Measurements from ENCODE around the gene CD2BP2. TPM values are rescaled to one million over a fixed set of nuclear protein-coding genes. Genes with fewer than 3 reads are reported as not detected.
A peak's percentile ranks its signal among the peaks of the same experiment; 100 is the strongest.

Gene CD2BP2
- total and polyA plus RNA-seq, 2 donors (not counting 1 experiment from before 2014, with no cell fraction given): 26.1 to 80.1 TPM

DNA sequence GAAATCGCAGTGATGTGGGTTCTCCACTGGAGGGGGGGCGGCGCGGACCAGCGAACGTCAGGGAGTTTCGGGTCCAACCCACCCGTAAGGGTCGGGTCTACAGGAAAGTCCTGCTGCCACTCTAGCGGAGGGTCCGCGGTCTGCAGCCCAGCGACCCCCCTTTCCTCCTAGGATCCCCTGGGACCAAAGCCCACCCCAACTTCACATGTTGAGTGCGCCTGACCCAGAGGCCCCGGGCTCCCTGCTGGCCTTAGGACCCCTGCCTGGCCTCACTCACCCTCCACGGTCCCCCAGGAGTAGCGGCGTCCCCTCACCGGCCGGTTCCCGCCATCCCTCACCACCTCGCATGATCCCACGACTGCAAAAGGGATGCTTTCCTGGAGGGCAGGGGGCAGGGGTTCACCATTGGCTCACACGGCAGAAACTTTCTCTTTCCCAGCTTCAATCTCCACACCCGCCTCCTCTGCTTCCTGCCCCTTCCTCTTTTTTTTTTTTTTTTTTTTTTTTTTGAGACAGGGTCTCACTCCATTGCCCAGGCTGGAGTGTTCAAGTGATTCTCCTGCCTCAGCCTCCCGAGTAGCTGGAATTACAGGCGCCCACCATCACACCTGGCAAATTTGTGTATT, 24.2 kb upstream of the CD2BP2 start:
- peaks cover 34 to 68% of the 10 kb centered on the region in 2 donors for H3K4me1 ChIP-seq (ENCODE audit: control insufficient read depth in 2 of 2, insufficient read depth in 2 of 2, low read length in 2 of 2)
- peak overlapping the region; percentile 94 for H3K4me3 Mint-ChIP-seq
- WGBS (ENCODE audit: insufficient coverage): 21% methylated on average over 20 of the region's 27 CpGs
- no peaks in the 10 kb centered on the region for H3K27me3 Mint-ChIP-seq
- H3K9me3 ChIP-seq (ENCODE audit: control extremely low read depth in 1 of 3, control insufficient read depth in 2 of 3, insufficient read depth in 1 of 3, low read length in 2 of 3): peaks cover 0 to 2% (median 0%) of the 10 kb centered on the region in 3 donors
- H3K4me3 ChIP-seq (ENCODE audit: control extremely low read depth in 1 of 5, extremely low read depth in 1 of 5, insufficient read depth in 1 of 5, low read depth in 2 of 5, low read length in 4 of 5): peak overlapping the region in 4 of 5 experiments; percentile 56 to 87 (median 66)
- peak overlapping the region; percentile 99 for H3K9ac ChIP-seq (ENCODE audit: low read length)
- H3K27ac Mint-ChIP-seq: peak overlapping the region; percentile 100
- no peak for TF ChIP-seq EZH2 (IDR thresholded peaks at IDR 0.05; ENCODE audit: borderline replicate concordance, insufficient read depth, low read depth, low read length, poor library complexity, severe bottlenecking)
- TF ChIP-seq, protein P1, sequence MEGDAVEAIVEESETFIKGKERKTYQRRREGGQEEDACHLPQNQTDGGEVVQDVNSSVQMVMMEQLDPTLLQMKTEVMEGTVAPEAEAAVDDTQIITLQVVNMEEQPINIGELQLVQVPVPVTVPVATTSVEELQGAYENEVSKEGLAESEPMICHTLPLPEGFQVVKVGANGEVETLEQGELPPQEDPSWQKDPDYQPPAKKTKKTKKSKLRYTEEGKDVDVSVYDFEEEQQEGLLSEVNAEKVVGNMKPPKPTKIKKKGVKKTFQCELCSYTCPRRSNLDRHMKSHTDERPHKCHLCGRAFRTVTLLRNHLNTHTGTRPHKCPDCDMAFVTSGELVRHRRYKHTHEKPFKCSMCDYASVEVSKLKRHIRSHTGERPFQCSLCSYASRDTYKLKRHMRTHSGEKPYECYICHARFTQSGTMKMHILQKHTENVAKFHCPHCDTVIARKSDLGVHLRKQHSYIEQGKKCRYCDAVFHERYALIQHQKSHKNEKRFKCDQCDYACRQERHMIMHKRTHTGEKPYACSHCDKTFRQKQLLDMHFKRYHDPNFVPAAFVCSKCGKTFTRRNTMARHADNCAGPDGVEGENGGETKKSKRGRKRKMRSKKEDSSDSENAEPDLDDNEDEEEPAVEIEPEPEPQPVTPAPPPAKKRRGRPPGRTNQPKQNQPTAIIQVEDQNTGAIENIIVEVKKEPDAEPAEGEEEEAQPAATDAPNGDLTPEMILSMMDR (IDR thresholded peaks at IDR 0.05): peak; percentile 21
- POLR2A ChIA-PET: interaction anchor here (0.7 to 1.5 kb wide), 4 partner anchors 13 to 193 kb away, joined by 5 to 9 read pairs (median 6); partner anchors contain the start of gene ZNF771
- no peak for ATAC-seq (ENCODE audit: low read depth)
- H3K27me3 ChIP-seq (replicated peaks in 1 of 4; ENCODE audit: control extremely low read depth in 1 of 4, control insufficient read depth in 3 of 4, insufficient read depth in 4 of 4, low read length in 3 of 4): no peaks in the 10 kb centered on the region
- CTCF ChIA-PET: interaction anchor here (0.9 to 2.0 kb wide), 4 partner anchors 17 to 30 kb away, joined by 3 to 9 read pairs (median 4); no protein-coding TSS in a partner anchor
- DNase-seq: no peak
- H3K27ac ChIP-seq (ENCODE audit: low read length in 2 of 2): peak overlapping the region; percentile 90 to 100
- H3K79me2 ChIP-seq (ENCODE audit: control insufficient read depth, insufficient read depth, low read length): peaks cover 53% of the 10 kb centered on the region
- H4K20me1 ChIP-seq (ENCODE audit: control insufficient read depth, insufficient read depth, low read length, poor library complexity, severe bottlenecking): no peaks in the 10 kb centered on the region
- H2AFZ ChIP-seq (ENCODE audit: insufficient read depth, low read depth, low read length, poor library complexity, severe bottlenecking): peak overlapping the region; percentile 77
- H3K4me1 Mint-ChIP-seq: peaks cover 53% of the 10 kb centered on the region
- no peaks in the 10 kb centered on the region for H3K9me3 Mint-ChIP-seq (ENCODE audit: insufficient read depth)
- H3K4me2 ChIP-seq (replicated peaks; ENCODE audit: low read depth, low read length, poor library complexity, severe bottlenecking): peak overlapping the region; percentile 100
- intact Hi-C loops (cut with micrococcal nuclease): loop anchor here (2.0 to 10.0 kb wide), 5 partner anchors 93 to 1454 kb away; partner anchors contain the start of genes ALDOA, ITGAL, RABEP2 and TBX6
- H3K36me3 ChIP-seq (replicated peaks in 1 of 2; ENCODE audit: control extremely low read depth in 1 of 2, control insufficient read depth in 1 of 2, extremely low read depth in 1 of 2, insufficient read depth in 2 of 2, low read length in 1 of 2): peaks cover 0 to 2% of the 10 kb centered on the region in 2 experiments

All from B cell (primary cell).